Endothelial cell of umbilical vein (primary cell): Measurements from ENCODE around the gene APOO. TPM values are rescaled to one million over a fixed set of nuclear protein-coding genes. Genes with fewer than 3 reads are reported as not detected.

ENCODE experiments used
- BruUV-seq: library from RNA; stranded (reverse); fragments of 400-500 nt; replicated peaks from 2 replicates; lab custom pipeline; 2021; lab: Mats Ljungman, UMichigan
- CTCF ChIA-PET: fragments of 300-600, 350-600 bp; sonication (Branson Sonifier 250); formaldehyde crosslinking; loops from one replicate; lab custom pipeline; 2021; ENCODE audit warnings: antibody characterized with exemption, inconsistent platforms; lab: Charles Lee
- POLR2A ChIA-PET: fragments of 300-600, 350-600 bp; sonication (Branson Sonifier 250); formaldehyde crosslinking; loops from one replicate; lab custom pipeline; 2021; ENCODE audit warnings: antibody characterized with exemption, inconsistent platforms; lab: Charles Lee
- DNase-seq: peaks from one replicate; pipeline ENCODE4 v3.0.0-alpha.2; 2011; ENCODE audit warnings: low read depth, low spot score
- FAIRE-seq: peaks from 2 replicates; lab custom pipeline; 2011; peaks lifted over from hg19 to GRCh38; lab: Jason Lieb, UNC
- H2AFZ ChIP-seq: 2 replicates; pipeline ENCODE4 v1.6.0; 2012; ENCODE audit warnings: low read depth, low read length, control low read depth, inconsistent platforms
- H3K27ac ChIP-seq: 2 replicates; pipeline ENCODE4 v1.5.1; 2011; ENCODE audit warnings: low read depth, mild to moderate bottlenecking, control low read depth, low read length, moderate library complexity; ENCODE audit not compliant: insufficient read depth
- H3K27me3 ChIP-seq, 2 experiments: 2 replicates each; pipeline versions ENCODE4 v1.6.0 to v1.6.1; 2011; ENCODE audit warnings: low read length in 2 of 2, mixed read lengths in 1 of 2; ENCODE audit not compliant: control insufficient read depth in 2 of 2, insufficient read depth in 2 of 2
- H3K36me3 ChIP-seq, 2 experiments: 2 replicates in 1 of 2; 3 replicates in 1 of 2; pipeline ENCODE4 v1.5.1; 2011; ENCODE audit warnings: low read length in 2 of 2, mild to moderate bottlenecking in 1 of 2, moderate library complexity in 1 of 2; ENCODE audit not compliant: control insufficient read depth in 2 of 2, insufficient read depth in 2 of 2; ENCODE audit errors: extremely low read depth in 1 of 2
- H3K4me1 ChIP-seq: 3 replicates; pipeline ENCODE4 v1.5.1; 2011; ENCODE audit warnings: mild to moderate bottlenecking, low read length; ENCODE audit not compliant: control insufficient read depth, insufficient read depth; ENCODE audit errors: extremely low read depth
- H3K4me2 ChIP-seq: 2 replicates; pipeline ENCODE4 v1.6.1; 2011; ENCODE audit warnings: low read length, control low read depth, mixed read lengths; ENCODE audit not compliant: insufficient read depth
- H3K4me3 ChIP-seq, 3 experiments: fragments of 200-600 bp in 1 of 3; sonication (generic), shearing (Covaris generic) in 1 of 3; replicated peaks in 1 of 3; 2 replicates each; pipeline ENCODE4 v1.5.1; 2011 to 2016; ENCODE audit warnings: control low read depth in 3 of 3, low read length in 3 of 3, mild to moderate bottlenecking in 2 of 3, inconsistent platforms in 1 of 3, low read depth in 1 of 3, moderate library complexity in 1 of 3; ENCODE audit not compliant: insufficient read depth in 1 of 3
- H3K79me2 ChIP-seq: 2 replicates; pipeline ENCODE4 v1.6.0; 2012; ENCODE audit warnings: low read length, inconsistent platforms; ENCODE audit not compliant: control insufficient read depth, insufficient read depth
- H3K9ac ChIP-seq: replicated peaks from 2 replicates; pipeline ENCODE3; 2011; ENCODE audit warnings: low read length, control low read depth; ENCODE audit not compliant: insufficient read depth; ENCODE audit errors: extremely low read depth
- H3K9me1 ChIP-seq: replicated peaks from 3 replicates; pipeline ENCODE4 v1.6.0; 2011; ENCODE audit warnings: mild to moderate bottlenecking, low read length; ENCODE audit not compliant: control insufficient read depth, insufficient read depth; ENCODE audit errors: extremely low read depth
- H3K9me3 ChIP-seq: replicated peaks from 2 replicates; pipeline ENCODE4 v1.5.1; 2012; ENCODE audit warnings: low read length, inconsistent platforms; ENCODE audit not compliant: control insufficient read depth, insufficient read depth
- H4K20me1 ChIP-seq: replicated peaks from 2 replicates; pipeline ENCODE3; 2011; ENCODE audit warnings: mild to moderate bottlenecking, low read length; ENCODE audit not compliant: control insufficient read depth, insufficient read depth; ENCODE audit errors: extremely low read depth
- CTCF ChIP-seq, 2 donors: IDR thresholded peaks; 1 replicate in 1 of 2; 2 replicates in 1 of 2; pipeline ENCODE4 v1.5.1; 2011; ENCODE audit warnings: low read length in 2 of 2, mild to moderate bottlenecking in 2 of 2, moderate library complexity in 2 of 2, control low read depth in 1 of 2, inconsistent platforms in 1 of 2, low read depth in 1 of 2; ENCODE audit not compliant: insufficient read depth in 1 of 2; ENCODE audit errors: extremely low read depth in 1 of 2
- EZH2 ChIP-seq: IDR thresholded peaks from 2 replicates; pipeline ENCODE4 v1.6.1; 2012; ENCODE audit warnings: borderline replicate concordance, low read depth, mild to moderate bottlenecking, moderate library complexity, low read length, inconsistent platforms; ENCODE audit not compliant: severe bottlenecking
- GATA2 ChIP-seq: IDR thresholded peaks from 2 replicates; pipeline ENCODE4 v1.7.0; 2011; ENCODE audit warnings: low read depth, mild to moderate bottlenecking, moderate library complexity, mixed read lengths, low read length; ENCODE audit not compliant: insufficient read length, insufficient read depth
- JUN ChIP-seq: IDR thresholded peaks from 2 replicates; pipeline ENCODE4 v1.6.1; 2011; ENCODE audit warnings: borderline replicate concordance, low read depth; ENCODE audit not compliant: insufficient read length, insufficient read depth
- MYC ChIP-seq: IDR thresholded peaks from one replicate; pipeline ENCODE4 v1.6.1; 2011; ENCODE audit warnings: mild to moderate bottlenecking, low read depth, low read length
- dilution Hi-C: fragments of 300-500 bp; cut with MboI; formaldehyde crosslinking; loops from one replicate; pipeline ENCODE4 v1.15.0; 2019; ENCODE audit warnings: low sequenced_read_pairs; ENCODE audit not compliant: extremely low pct_ligation_motif_present
- intact Hi-C: fragments of 100-400 bp; cut with micrococcal nuclease; formaldehyde crosslinking; loops from one replicate; pipeline ENCODE4 v1.10.0; 2022
- polyA plus RNA-seq, 4 experiments: library from polyadenylated mRNA; depleted of rRNA in 3 of 4; stranded (reverse) in 3 of 4; unstranded in 1 of 4; fragments of >200 nt; gene quantifications; 2 replicates each; pipeline versions ENCODE4 v1.2.1 to v1.2.3, GENCODE V29; 2011 to 2012; ENCODE audit warnings: missing spikeins in 1 of 4
- total RNA-seq: library from RNA; stranded (reverse); gene quantifications from 2 replicates; pipeline ENCODE4 v1.2.3, GENCODE V29; 2021
- TF ChIP-seq, protein P1 (sequence below): IDR thresholded peaks from 2 replicates; pipeline ENCODE4 v1.6.1; 2011; ENCODE audit not compliant: insufficient read depth, insufficient read length

The APOO gene
- total and polyA plus RNA-seq, 2 donors (not counting 3 experiments of a cell fraction or from before 2014, with no cell fraction given), result 9.8 to 24.3 TPM

DNA sequence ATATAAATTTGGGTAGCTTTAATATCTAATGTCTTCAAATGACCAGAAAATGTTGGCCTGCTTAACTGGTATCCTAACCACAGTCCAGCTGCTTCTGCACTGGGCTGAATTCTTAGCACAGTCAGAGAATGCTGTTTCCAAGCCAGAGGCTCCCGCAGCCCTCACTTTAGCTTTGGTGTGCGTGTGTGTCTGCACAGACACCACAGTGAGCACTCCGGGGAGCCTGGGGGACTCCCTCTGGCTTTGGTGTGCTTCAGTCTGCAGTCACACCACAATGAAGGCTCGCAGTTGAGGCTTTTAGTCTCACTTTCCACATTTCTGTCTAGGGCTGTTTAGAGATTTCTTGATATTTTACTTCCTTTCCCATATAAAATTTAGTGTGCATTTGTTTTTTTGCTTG, 53.6 kb downstream of the APOO start:
- no peaks in the 10 kb centered on the region for H3K9me3 ChIP-seq
- H3K27ac ChIP-seq, result no peak overlapping the region
- H3K36me3 ChIP-seq, result no peaks in the 10 kb centered on the region
- no peak overlapping the region for H3K4me2 ChIP-seq
- dilution Hi-C loops (no loop called here), intact Hi-C loops (no loop called here)
- no peak overlapping the region for H2AFZ ChIP-seq
- ChIA-PET CTCF (no interaction called here), POLR2A (no interaction called here)
- H3K4me3 ChIP-seq, result no peak overlapping the region
- FAIRE-seq (no peak), DNase-seq (no peak)
- no peaks in the 10 kb centered on the region for H3K27me3 ChIP-seq
- no TSS peak for BruUV-seq
- TF ChIP-seq EZH2, result no peak
- TF ChIP-seq JUN, result no peak
- TF ChIP-seq GATA2, result no peak
- TF ChIP-seq CTCF (IDR thresholded peaks at IDR 0.05; ENCODE audit: extremely low read depth in 1 of 2, insufficient read depth in 1 of 2, low read depth in 1 of 2, low read length in 2 of 2), result no peak
- TF ChIP-seq, protein P1, sequence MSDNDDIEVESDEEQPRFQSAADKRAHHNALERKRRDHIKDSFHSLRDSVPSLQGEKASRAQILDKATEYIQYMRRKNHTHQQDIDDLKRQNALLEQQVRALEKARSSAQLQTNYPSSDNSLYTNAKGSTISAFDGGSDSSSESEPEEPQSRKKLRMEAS, result no peak
- no peak for TF ChIP-seq MYC
- H3K79me2 ChIP-seq, result no peaks in the 10 kb centered on the region
- no peaks in the 10 kb centered on the region for H4K20me1 ChIP-seq
- no peaks in the 10 kb centered on the region for H3K4me1 ChIP-seq
- H3K9ac ChIP-seq, result no peak overlapping the region
- no peaks in the 10 kb centered on the region for H3K9me1 ChIP-seq
